Smooth muscle cell (in vitro differentiated cells): ENCODE measurements around the gene SIGLEC7. TPM values are rescaled to one million over a fixed set of nuclear protein-coding genes. Genes with fewer than 3 reads are reported as not detected.

Experiments used
- DNase-seq: peaks from one replicate; lab custom pipeline; 2025; ENCODE audit not compliant: unreplicated experiment; lab: John Stamatoyannopoulos, UW
- H2AFZ ChIP-seq: fragments of 200-600 bp; sonication (generic); 2 replicates; pipeline ENCODE4 v1.6.0; 2016; ENCODE audit warnings: antibody characterized with exemption, low read depth, mild to moderate bottlenecking
- H3F3A ChIP-seq: fragments of 200-600 bp; sonication (generic); 2 replicates; pipeline ENCODE4 v1.6.0; 2017; ENCODE audit warnings: antibody characterized with exemption, low read depth
- H3K27ac ChIP-seq: fragments of 200-600 bp; sonication (generic); 2 replicates; pipeline ENCODE4 v1.5.1; 2016; ENCODE audit warnings: low read depth, mild to moderate bottlenecking
- H3K27me3 ChIP-seq: fragments of 200-600 bp; sonication (generic); 2 replicates; pipeline ENCODE4 v1.6.1; 2016; ENCODE audit warnings: low read depth, mild to moderate bottlenecking
- H3K36me3 ChIP-seq: fragments of 200-600 bp; sonication (generic); 2 replicates; pipeline ENCODE4 v1.5.1; 2016; ENCODE audit warnings: low read depth
- H3K4me1 ChIP-seq: fragments of 200-600 bp; sonication (generic); 2 replicates; pipeline ENCODE4 v1.5.1; 2016; ENCODE audit warnings: low read depth
- H3K4me2 ChIP-seq: fragments of 200-600 bp; sonication (generic); 2 replicates; pipeline ENCODE4 v1.6.0; 2016; ENCODE audit warnings: mild to moderate bottlenecking
- H3K4me3 ChIP-seq: fragments of 200-600 bp; sonication (generic); 2 replicates; pipeline ENCODE4 v1.5.1; 2016; ENCODE audit warnings: mild to moderate bottlenecking
- H3K79me2 ChIP-seq: fragments of 200-600 bp; sonication (generic); 2 replicates; pipeline ENCODE4 v1.6.0; 2016; ENCODE audit warnings: low read depth, mild to moderate bottlenecking
- H3K9ac ChIP-seq: fragments of 200-600 bp; sonication (generic); 2 replicates; pipeline ENCODE4 v1.6.0; 2016; ENCODE audit warnings: low read depth
- H3K9me3 ChIP-seq: fragments of 200-600 bp; sonication (generic); replicated peaks from 2 replicates; pipeline ENCODE4 v1.5.1; 2016; ENCODE audit warnings: low read depth
- H4K20me1 ChIP-seq: fragments of 200-600 bp; sonication (generic); 2 replicates; pipeline ENCODE4 v1.6.0; 2016; ENCODE audit warnings: low read depth
- WGBS: methylation state at CpG from one replicate; pipeline ENCODE4 v1.1.7; 2016; ENCODE audit warnings: low lambda C conversion rate; 5-methylcytosine and 5-hydroxymethylcytosine counted together
- polyA plus RNA-seq: library from polyadenylated mRNA; unstranded; fragments of >200 nt; fragmentation: Nextera tagmentation; extraction: Ambion mirVana; gene quantifications from 2 replicates; pipeline ENCODE4 v1.2.1, GENCODE V29; 2016
- total RNA-seq: library from RNA; depleted of rRNA; stranded (reverse); fragments of >200 nt; gene quantifications from 2 replicates; pipeline ENCODE4 v1.2.3, GENCODE V29; 2014
- TF ChIP-seq, protein P1 (sequence below): fragments of 200-600 bp; sonication (generic); IDR thresholded peaks from 2 replicates; pipeline ENCODE4 v1.5.1; 2017; ENCODE audit warnings: borderline replicate concordance, mild to moderate bottlenecking, antibody characterized with exemption; ENCODE audit not compliant: insufficient read depth, poor library complexity, severe bottlenecking

The SIGLEC7 gene
- total and polyA plus RNA-seq, 2 experiments from 2014 or later = not detected

DNA sequence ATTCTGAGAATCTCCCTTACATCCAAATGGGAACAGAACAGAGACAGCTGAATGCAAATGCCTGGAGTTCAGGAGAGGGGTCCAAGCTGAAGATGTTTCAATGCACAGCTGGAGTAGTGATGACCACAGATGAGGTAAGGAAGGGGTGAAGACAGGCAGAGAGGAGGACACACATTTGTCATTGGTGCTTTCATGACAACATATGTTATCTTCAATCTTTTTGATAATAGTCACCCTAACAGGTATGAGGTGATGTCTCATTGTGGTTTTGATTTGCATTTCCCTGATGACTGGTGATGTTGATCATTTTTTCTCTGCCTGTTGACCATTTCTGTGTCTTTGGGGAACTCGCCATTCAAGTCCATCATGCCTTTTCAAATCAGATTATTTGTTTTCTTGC lies 19.2 kb downstream of the SIGLEC7 start:
- Histone ChIP-seq H2AFZ (no peak overlapping the region), H3K9me3 (no peaks in the 10 kb centered on the region), H3K27ac (no peak overlapping the region), H3K27me3 (no peaks in the 10 kb centered on the region), H3K9ac (no peak overlapping the region), H3K4me1 (no peaks in the 10 kb centered on the region), H3F3A (no peaks in the 10 kb centered on the region), H3K36me3 (no peaks in the 10 kb centered on the region), H3K4me3 (no peak overlapping the region), H3K4me2 (no peak overlapping the region), H3K79me2 (no peaks in the 10 kb centered on the region), H4K20me1 (no peaks in the 10 kb centered on the region)
- no peak for DNase-seq
- 90% methylated on average over 1 of the region's 1 CpG for WGBS
- TF ChIP-seq, protein P1, sequence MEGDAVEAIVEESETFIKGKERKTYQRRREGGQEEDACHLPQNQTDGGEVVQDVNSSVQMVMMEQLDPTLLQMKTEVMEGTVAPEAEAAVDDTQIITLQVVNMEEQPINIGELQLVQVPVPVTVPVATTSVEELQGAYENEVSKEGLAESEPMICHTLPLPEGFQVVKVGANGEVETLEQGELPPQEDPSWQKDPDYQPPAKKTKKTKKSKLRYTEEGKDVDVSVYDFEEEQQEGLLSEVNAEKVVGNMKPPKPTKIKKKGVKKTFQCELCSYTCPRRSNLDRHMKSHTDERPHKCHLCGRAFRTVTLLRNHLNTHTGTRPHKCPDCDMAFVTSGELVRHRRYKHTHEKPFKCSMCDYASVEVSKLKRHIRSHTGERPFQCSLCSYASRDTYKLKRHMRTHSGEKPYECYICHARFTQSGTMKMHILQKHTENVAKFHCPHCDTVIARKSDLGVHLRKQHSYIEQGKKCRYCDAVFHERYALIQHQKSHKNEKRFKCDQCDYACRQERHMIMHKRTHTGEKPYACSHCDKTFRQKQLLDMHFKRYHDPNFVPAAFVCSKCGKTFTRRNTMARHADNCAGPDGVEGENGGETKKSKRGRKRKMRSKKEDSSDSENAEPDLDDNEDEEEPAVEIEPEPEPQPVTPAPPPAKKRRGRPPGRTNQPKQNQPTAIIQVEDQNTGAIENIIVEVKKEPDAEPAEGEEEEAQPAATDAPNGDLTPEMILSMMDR = no peak

DNA sequence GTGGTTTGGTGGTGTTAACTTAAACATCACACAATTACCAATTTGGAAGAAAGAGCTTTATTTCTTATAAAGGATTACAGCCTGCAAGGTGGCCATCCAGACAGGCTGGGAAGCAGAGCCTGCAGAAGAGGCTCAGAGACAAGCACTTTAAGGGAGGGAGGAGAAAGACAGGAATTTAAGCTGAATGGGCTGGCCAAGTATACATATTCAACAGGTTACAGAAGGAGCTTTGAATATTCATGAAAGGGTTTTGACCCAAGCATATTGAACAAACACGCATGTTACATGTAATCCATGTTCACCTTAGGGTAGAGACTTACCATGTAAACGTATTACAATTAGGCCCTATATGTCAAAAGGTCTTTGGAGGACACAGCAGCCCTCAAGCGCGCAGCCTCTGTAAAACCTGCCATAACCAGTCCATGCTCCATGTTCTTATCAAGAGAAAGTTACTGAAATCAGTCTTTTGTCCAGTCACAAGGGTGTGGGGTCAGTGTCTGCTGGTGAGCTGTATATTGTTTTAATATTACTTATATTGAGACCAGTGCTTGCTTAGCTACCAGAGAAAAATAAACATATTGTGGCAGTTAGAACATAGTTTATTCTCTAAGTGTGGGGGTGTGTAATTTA lies 19.9 kb downstream of the SIGLEC7 start:
- Histone ChIP-seq H3K36me3 (no peaks in the 10 kb centered on the region), H3K4me3 (no peak overlapping the region), H3K9ac (no peak overlapping the region), H3K4me1 (no peaks in the 10 kb centered on the region), H3K4me2 (no peak overlapping the region), H4K20me1 (no peaks in the 10 kb centered on the region), H3K27ac (no peak overlapping the region), H3K27me3 (no peaks in the 10 kb centered on the region), H2AFZ (no peak overlapping the region), H3K79me2 (no peaks in the 10 kb centered on the region), H3F3A (no peaks in the 10 kb centered on the region), H3K9me3 (no peaks in the 10 kb centered on the region)
- TF ChIP-seq, protein P1 = no peak
- WGBS = 91% methylated on average over 4 of the region's 4 CpGs
- DNase-seq = no peak

DNA sequence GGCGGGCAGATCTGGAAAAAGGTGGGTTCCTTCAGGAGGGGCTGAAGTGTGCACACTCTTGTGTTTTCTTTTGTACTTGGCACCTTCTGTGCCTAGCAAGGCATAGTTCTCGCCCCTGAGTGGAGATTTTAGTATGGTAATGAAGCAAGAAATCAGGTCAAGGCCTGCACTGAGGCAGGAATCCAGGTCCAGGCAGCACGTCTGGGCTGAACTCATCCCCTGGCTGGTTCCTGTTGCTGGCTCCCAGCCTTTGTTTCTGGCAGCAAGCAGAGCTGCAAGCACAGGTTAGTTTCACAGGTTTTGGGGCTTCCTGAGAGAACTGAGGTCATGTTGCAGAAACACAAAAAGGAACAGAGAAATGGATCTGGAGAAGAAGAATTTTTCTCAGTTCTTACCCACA lies 21.2 kb downstream of the SIGLEC7 start:
- WGBS = 89% methylated on average over 3 of the region's 3 CpGs
- H3K4me1 ChIP-seq = no peaks in the 10 kb centered on the region
- no peak overlapping the region for H3K4me2 ChIP-seq
- no peak overlapping the region for H3K27ac ChIP-seq
- DNase-seq = no peak
- H3K9ac ChIP-seq = no peak overlapping the region
- H3K9me3 ChIP-seq = no peaks in the 10 kb centered on the region
- no peaks in the 10 kb centered on the region for H3K79me2 ChIP-seq
- no peaks in the 10 kb centered on the region for H3F3A ChIP-seq
- H3K4me3 ChIP-seq = no peak overlapping the region
- H3K27me3 ChIP-seq = no peaks in the 10 kb centered on the region
- no peaks in the 10 kb centered on the region for H3K36me3 ChIP-seq
- no peak overlapping the region for H2AFZ ChIP-seq
- TF ChIP-seq, protein P1 = no peak
- H4K20me1 ChIP-seq = no peaks in the 10 kb centered on the region

DNA sequence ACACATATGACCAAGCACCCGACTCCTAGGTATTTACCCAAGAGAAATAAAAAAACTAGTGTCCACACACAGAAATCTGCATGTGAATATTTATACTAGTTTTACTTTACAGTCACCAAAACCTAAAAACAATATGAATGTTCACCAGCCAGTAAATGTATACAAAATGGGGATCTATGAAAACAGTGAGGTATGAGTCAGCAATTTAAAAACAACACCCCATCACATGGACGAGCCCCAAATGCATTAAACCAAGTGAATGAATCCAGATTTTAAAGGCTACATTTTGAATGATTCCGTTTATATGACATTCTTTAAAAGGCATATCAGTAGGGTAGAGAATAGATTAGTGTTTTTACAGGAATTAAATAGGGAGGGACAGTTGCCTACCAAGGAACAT lies 22.1 kb downstream of the SIGLEC7 start:
- Histone ChIP-seq H4K20me1 (no peaks in the 10 kb centered on the region), H3K9me3 (no peaks in the 10 kb centered on the region), H3F3A (no peaks in the 10 kb centered on the region), H3K4me1 (no peaks in the 10 kb centered on the region), H3K36me3 (no peaks in the 10 kb centered on the region), H3K27me3 (no peaks in the 10 kb centered on the region), H3K4me2 (no peak overlapping the region), H3K27ac (no peak overlapping the region), H2AFZ (no peak overlapping the region), H3K9ac (no peak overlapping the region), H3K79me2 (no peaks in the 10 kb centered on the region), H3K4me3 (no peak overlapping the region)
- TF ChIP-seq, protein P1 = no peak
- 83% methylated on average over 3 of the region's 3 CpGs for WGBS
- no peak for DNase-seq
